Measurements from ENCODE around the gene CLSTN3.

The CLSTN3 gene

GRCh38 chr12:7129872-7130691 is at the start of gene CLSTN3 (continued):
- TF ChIP-seq YY2 (tag by site-specific recombination; IDR thresholded peaks at IDR 0.05) (no peak), SP7 (tag by site-specific recombination; IDR thresholded peaks at IDR 0.05) (0 out of 2 replicates have a peak, but pooled peaks have one; percentile 37), ZNF626 (tag by site-specific recombination; IDR thresholded peaks at IDR 0.05) (no peak), ZNF433 (tag by site-specific recombination; IDR thresholded peaks at IDR 0.05; ENCODE audit: low read depth) (no peak), ZNF114 (tag by site-specific recombination; IDR thresholded peaks at IDR 0.05) (no peak), SP2 (tag by site-specific recombination; IDR thresholded peaks at IDR 0.05) (peak; percentile 91), REPIN1 (tag by site-specific recombination; IDR thresholded peaks at IDR 0.05; ENCODE audit: low read depth) (no peak), ZNF2 (tag by site-specific recombination; IDR thresholded peaks at IDR 0.05) (no peak), ZNF660 (tag by site-specific recombination; IDR thresholded peaks at IDR 0.05) (no peak), ZNF24 (tag by site-specific recombination; IDR thresholded peaks at IDR 0.05) (no peak), GLI2 (tag by site-specific recombination; IDR thresholded peaks at IDR 0.05; ENCODE audit: borderline replicate concordance, low read depth) (no peak), ZNF211 (tag by site-specific recombination; IDR thresholded peaks at IDR 0.05; ENCODE audit: low read depth) (no peak), ZNF843 (tag by site-specific recombination; IDR thresholded peaks at IDR 0.05) (no peak), ZNF416 (tag by site-specific recombination; IDR thresholded peaks at IDR 0.05) (no peak), ZNF624 (tag by site-specific recombination; IDR thresholded peaks at IDR 0.05) (no peak), TCF7L2 (IDR thresholded peaks at IDR 0.05; ENCODE audit: borderline replicate concordance, low read depth, low read length) (no peak), ZNF16 (tag by site-specific recombination; IDR thresholded peaks at IDR 0.05; ENCODE audit: low read depth) (no peak), ZNF18 (tag by site-specific recombination; IDR thresholded peaks at IDR 0.05) (no peak), ZNF776 (tag by site-specific recombination; IDR thresholded peaks at IDR 0.05; ENCODE audit: borderline replicate concordance) (no peak), KLF9 (tag by site-specific recombination; IDR thresholded peaks at IDR 0.05; ENCODE audit: low read depth) (peak; percentile 89), ZNF324 (tag by site-specific recombination; IDR thresholded peaks at IDR 0.05) (no peak), ZBTB21 (tag by site-specific recombination; IDR thresholded peaks at IDR 0.05) (peak; percentile 94), ZNF768 (tag by site-specific recombination; IDR thresholded peaks at IDR 0.05) (no peak), ZNF704 (tag by site-specific recombination; IDR thresholded peaks at IDR 0.05) (no peak), PRDM1 (tag by site-specific recombination; IDR thresholded peaks at IDR 0.05) (no peak), PATZ1 (tag by site-specific recombination; IDR thresholded peaks at IDR 0.05) (peak; percentile 99), BCL11B (tag by site-specific recombination; IDR thresholded peaks at IDR 0.05; ENCODE audit: low read depth) (no peak), ZNF426 (tag by site-specific recombination; IDR thresholded peaks at IDR 0.05) (no peak), ZNF510 (tag by site-specific recombination; IDR thresholded peaks at IDR 0.05; ENCODE audit: insufficient replicate concordance) (no peak), ZNF571 (tag by site-specific recombination; IDR thresholded peaks at IDR 0.05) (no peak), ZNF449 (tag by site-specific recombination; IDR thresholded peaks at IDR 0.05) (no peak), ZNF302 (tag by site-specific recombination; IDR thresholded peaks at IDR 0.05; ENCODE audit: low read depth) (no peak), ZNF274 (IDR thresholded peaks at IDR 0.05; ENCODE audit: low read length) (no peak), ZNF274 (tag by site-specific recombination; IDR thresholded peaks at IDR 0.05; ENCODE audit: borderline replicate concordance) (no peak), ZNF184 (tag by site-specific recombination; IDR thresholded peaks at IDR 0.05) (no peak), ZFHX2 (tag by site-specific recombination; conservative IDR thresholded peaks at IDR 0.05) (peak; percentile 78), ZFP69B (tag by site-specific recombination; IDR thresholded peaks at IDR 0.05) (no peak)

Data from HEK293 (cell line).